ENCODE results near the gene LEMD3. TPM values are rescaled to one million over a fixed set of nuclear protein-coding genes. Genes with fewer than 3 reads are reported as not detected.

LEMD3 gene
- total RNA-seq, 1 donor from 2014 or later = 20.9 TPM

DNA sequence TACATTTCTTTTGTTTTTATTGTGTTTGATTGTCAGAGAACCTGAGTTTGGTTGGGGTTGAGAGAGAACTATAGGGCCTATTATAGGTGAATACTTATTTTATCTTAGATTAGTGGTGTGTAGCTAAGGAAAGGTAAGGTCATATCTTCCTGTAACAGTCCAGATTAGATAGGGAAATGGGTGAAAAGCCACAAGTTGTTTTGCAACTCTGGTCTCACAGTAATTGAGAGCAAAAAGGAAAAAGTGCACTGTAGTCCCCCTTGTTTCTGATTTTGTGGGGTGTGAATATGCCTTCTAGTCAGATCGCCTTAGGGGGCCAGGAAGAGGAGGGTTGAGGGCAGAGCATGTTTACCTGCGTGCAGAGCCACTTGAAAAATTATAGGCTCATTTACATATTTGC, 118.0 kb downstream of the LEMD3 start:
- H3K27me3 ChIP-seq (ENCODE audit: insufficient read depth, low read length) = no peaks in the 10 kb centered on the region
- TF ChIP-seq EZH2 (IDR thresholded peaks at IDR 0.05; ENCODE audit: insufficient read depth, low read length) = no peak
- TF ChIP-seq, protein P1, sequence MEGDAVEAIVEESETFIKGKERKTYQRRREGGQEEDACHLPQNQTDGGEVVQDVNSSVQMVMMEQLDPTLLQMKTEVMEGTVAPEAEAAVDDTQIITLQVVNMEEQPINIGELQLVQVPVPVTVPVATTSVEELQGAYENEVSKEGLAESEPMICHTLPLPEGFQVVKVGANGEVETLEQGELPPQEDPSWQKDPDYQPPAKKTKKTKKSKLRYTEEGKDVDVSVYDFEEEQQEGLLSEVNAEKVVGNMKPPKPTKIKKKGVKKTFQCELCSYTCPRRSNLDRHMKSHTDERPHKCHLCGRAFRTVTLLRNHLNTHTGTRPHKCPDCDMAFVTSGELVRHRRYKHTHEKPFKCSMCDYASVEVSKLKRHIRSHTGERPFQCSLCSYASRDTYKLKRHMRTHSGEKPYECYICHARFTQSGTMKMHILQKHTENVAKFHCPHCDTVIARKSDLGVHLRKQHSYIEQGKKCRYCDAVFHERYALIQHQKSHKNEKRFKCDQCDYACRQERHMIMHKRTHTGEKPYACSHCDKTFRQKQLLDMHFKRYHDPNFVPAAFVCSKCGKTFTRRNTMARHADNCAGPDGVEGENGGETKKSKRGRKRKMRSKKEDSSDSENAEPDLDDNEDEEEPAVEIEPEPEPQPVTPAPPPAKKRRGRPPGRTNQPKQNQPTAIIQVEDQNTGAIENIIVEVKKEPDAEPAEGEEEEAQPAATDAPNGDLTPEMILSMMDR (IDR thresholded peaks at IDR 0.05; ENCODE audit: insufficient read depth, low read depth, low read length) = no peak
- H3K4me1 Mint-ChIP-seq (ENCODE audit: low read depth, unreplicated experiment) = peaks cover 6% of the 10 kb centered on the region
- H3K36me3 Mint-ChIP-seq (ENCODE audit: low read depth, unreplicated experiment) = peaks cover 2% of the 10 kb centered on the region
- no peak overlapping the region for H3K4me3 ChIP-seq (ENCODE audit: insufficient read depth, low read depth, low read length)
- peaks cover 8% of the 10 kb centered on the region for H3K36me3 ChIP-seq (ENCODE audit: insufficient read depth, low read length)
- H3K4me3 Mint-ChIP-seq (ENCODE audit: unreplicated experiment) = no peak overlapping the region
- no peaks in the 10 kb centered on the region for H3K27me3 Mint-ChIP-seq (ENCODE audit: low read depth, unreplicated experiment)
- H3K9ac ChIP-seq (ENCODE audit: low read length) = no peak overlapping the region
- no peak overlapping the region for H3K27ac Mint-ChIP-seq (ENCODE audit: unreplicated experiment)
- no peak overlapping the region for H2AFZ ChIP-seq (ENCODE audit: low read depth, low read length)
- peaks cover 72% of the 10 kb centered on the region for H4K20me1 ChIP-seq (ENCODE audit: insufficient read depth, low read length)
- no peaks in the 10 kb centered on the region for H3K9me3 ChIP-seq (ENCODE audit: insufficient read depth, low read depth, low read length)
- no peak overlapping the region for H3K4me2 ChIP-seq (ENCODE audit: low read length)
- no peaks in the 10 kb centered on the region for H3K9me3 Mint-ChIP-seq (ENCODE audit: unreplicated experiment)
- no peaks in the 10 kb centered on the region for H3K4me1 ChIP-seq (ENCODE audit: insufficient read depth, low read length)
- DNase-seq (ENCODE audit: low read depth) (no peak), FAIRE-seq (no peak)
- H3K27ac ChIP-seq (ENCODE audit: low read depth, low read length) = no peak overlapping the region
- peaks cover 96% of the 10 kb centered on the region for H3K79me2 ChIP-seq (ENCODE audit: insufficient read depth, low read length)

DNA sequence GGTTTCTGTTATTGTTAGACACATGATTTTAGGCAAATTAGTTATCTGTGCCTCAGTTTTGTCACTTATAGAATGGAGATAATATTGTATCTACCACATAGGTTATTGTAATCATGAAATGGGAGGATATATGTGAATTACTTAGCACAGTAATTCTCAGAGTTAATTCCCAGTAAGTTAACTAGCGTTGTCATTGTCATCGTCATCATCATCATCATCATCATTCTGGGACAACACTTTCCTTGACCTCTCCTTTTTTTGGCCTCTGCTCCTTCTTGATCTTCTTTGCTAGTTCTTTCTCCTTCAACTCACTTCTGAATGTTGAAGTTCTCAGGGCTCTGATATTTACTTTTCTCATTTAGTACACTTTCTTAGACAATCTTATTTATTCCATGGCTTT, 122.9 kb downstream of the LEMD3 start:
- Histone ChIP-seq H3K36me3 (ENCODE audit: insufficient read depth, low read length) (no peaks in the 10 kb centered on the region), H4K20me1 (ENCODE audit: insufficient read depth, low read length) (peaks cover 74% of the 10 kb centered on the region), H3K27me3 (ENCODE audit: insufficient read depth, low read length) (no peaks in the 10 kb centered on the region), H3K4me2 (ENCODE audit: low read length) (no peak overlapping the region), H3K4me3 (ENCODE audit: insufficient read depth, low read depth, low read length) (no peak overlapping the region), H2AFZ (ENCODE audit: low read depth, low read length) (no peak overlapping the region), H3K9me3 (ENCODE audit: insufficient read depth, low read depth, low read length) (no peaks in the 10 kb centered on the region), H3K4me1 (ENCODE audit: insufficient read depth, low read length) (no peaks in the 10 kb centered on the region), H3K9ac (ENCODE audit: low read length) (no peak overlapping the region), H3K79me2 (ENCODE audit: insufficient read depth, low read length) (peaks cover 92% of the 10 kb centered on the region), H3K27ac (ENCODE audit: low read depth, low read length) (no peak overlapping the region)
- Mint-ChIP-seq H3K4me3 (ENCODE audit: unreplicated experiment) (no peak overlapping the region), H3K9me3 (ENCODE audit: unreplicated experiment) (peaks cover 2% of the 10 kb centered on the region), H3K36me3 (ENCODE audit: low read depth, unreplicated experiment) (peaks cover 4% of the 10 kb centered on the region), H3K27me3 (ENCODE audit: low read depth, unreplicated experiment) (no peaks in the 10 kb centered on the region), H3K4me1 (ENCODE audit: low read depth, unreplicated experiment) (peaks cover 4% of the 10 kb centered on the region), H3K27ac (ENCODE audit: unreplicated experiment) (no peak overlapping the region)
- no peak for FAIRE-seq
- no peak for DNase-seq (ENCODE audit: low read depth)
- no peak for TF ChIP-seq EZH2 (IDR thresholded peaks at IDR 0.05; ENCODE audit: insufficient read depth, low read length)
- TF ChIP-seq, protein P1 (IDR thresholded peaks at IDR 0.05; ENCODE audit: insufficient read depth, low read depth, low read length) = no peak

DNA sequence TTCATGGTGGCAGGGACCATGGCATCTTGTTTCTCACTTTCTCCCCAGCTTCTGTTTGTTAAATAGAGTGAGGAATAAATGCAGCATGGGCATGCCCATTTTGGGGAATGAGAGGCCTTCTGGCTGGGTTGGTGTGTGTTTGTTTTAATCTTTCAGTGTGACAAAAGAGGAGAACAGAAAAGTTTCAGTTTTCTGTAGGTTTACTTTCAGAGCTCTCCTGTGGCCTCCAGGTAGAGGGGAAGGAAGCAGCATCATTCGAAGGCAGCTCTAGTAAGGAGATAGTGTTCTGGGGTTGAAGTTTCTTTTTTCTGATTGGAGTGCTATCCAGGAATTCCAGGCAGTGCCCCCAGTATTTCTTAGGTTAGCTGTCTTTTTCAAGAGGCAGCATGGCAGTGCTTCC, 124.4 kb downstream of the LEMD3 start:
- FAIRE-seq (no peak), DNase-seq (ENCODE audit: low read depth) (no peak)
- peaks cover 4% of the 10 kb centered on the region for H3K4me1 Mint-ChIP-seq (ENCODE audit: low read depth, unreplicated experiment)
- H3K27ac Mint-ChIP-seq (ENCODE audit: unreplicated experiment) = no peak overlapping the region
- peaks cover 84% of the 10 kb centered on the region for H3K79me2 ChIP-seq (ENCODE audit: insufficient read depth, low read length)
- no peak overlapping the region for H3K9ac ChIP-seq (ENCODE audit: low read length)
- H3K36me3 ChIP-seq (ENCODE audit: insufficient read depth, low read length) = no peaks in the 10 kb centered on the region
- no peak overlapping the region for H3K4me2 ChIP-seq (ENCODE audit: low read length)
- H3K4me1 ChIP-seq (ENCODE audit: insufficient read depth, low read length) = no peaks in the 10 kb centered on the region
- H3K27ac ChIP-seq (ENCODE audit: low read depth, low read length) = no peak overlapping the region
- peaks cover 2% of the 10 kb centered on the region for H3K36me3 Mint-ChIP-seq (ENCODE audit: low read depth, unreplicated experiment)
- no peak overlapping the region for H2AFZ ChIP-seq (ENCODE audit: low read depth, low read length)
- H3K4me3 Mint-ChIP-seq (ENCODE audit: unreplicated experiment) = no peak overlapping the region
- H4K20me1 ChIP-seq (ENCODE audit: insufficient read depth, low read length) = peaks cover 67% of the 10 kb centered on the region
- no peak overlapping the region for H3K4me3 ChIP-seq (ENCODE audit: insufficient read depth, low read depth, low read length)
- no peaks in the 10 kb centered on the region for H3K27me3 Mint-ChIP-seq (ENCODE audit: low read depth, unreplicated experiment)
- TF ChIP-seq, protein P1 (IDR thresholded peaks at IDR 0.05; ENCODE audit: insufficient read depth, low read depth, low read length) = no peak
- TF ChIP-seq EZH2 (IDR thresholded peaks at IDR 0.05; ENCODE audit: insufficient read depth, low read length) = no peak
- H3K9me3 Mint-ChIP-seq (ENCODE audit: unreplicated experiment) = peaks cover 2% of the 10 kb centered on the region
- H3K27me3 ChIP-seq (ENCODE audit: insufficient read depth, low read length) = no peaks in the 10 kb centered on the region
- no peaks in the 10 kb centered on the region for H3K9me3 ChIP-seq (ENCODE audit: insufficient read depth, low read depth, low read length)
